Prostate gland (tissue), 2 donors: ENCODE results near the gene LRBA.

Source experiments
- POLR2A ChIP-seq: fragments of 450-650 bp; IDR thresholded peaks from one replicate; pipeline ENCODE4 v1.6.1; 2016; ENCODE audit warnings: antibody characterized with exemption, mild to moderate bottlenecking
- TF ChIP-seq, protein P1 (sequence below), 4 experiments: fragments of 200-600 bp in 2 of 4; fragments of 450-650 bp in 2 of 4; sonication (generic) in 2 of 4; IDR thresholded peaks; 1 replicate in 3 of 4; 2 replicates in 1 of 4; pipeline ENCODE4 v1.5.1; 2016 to 2019; ENCODE audit warnings: antibody characterized with exemption in 4 of 4, mild to moderate bottlenecking in 2 of 4, moderate library complexity in 2 of 4

DNA sequence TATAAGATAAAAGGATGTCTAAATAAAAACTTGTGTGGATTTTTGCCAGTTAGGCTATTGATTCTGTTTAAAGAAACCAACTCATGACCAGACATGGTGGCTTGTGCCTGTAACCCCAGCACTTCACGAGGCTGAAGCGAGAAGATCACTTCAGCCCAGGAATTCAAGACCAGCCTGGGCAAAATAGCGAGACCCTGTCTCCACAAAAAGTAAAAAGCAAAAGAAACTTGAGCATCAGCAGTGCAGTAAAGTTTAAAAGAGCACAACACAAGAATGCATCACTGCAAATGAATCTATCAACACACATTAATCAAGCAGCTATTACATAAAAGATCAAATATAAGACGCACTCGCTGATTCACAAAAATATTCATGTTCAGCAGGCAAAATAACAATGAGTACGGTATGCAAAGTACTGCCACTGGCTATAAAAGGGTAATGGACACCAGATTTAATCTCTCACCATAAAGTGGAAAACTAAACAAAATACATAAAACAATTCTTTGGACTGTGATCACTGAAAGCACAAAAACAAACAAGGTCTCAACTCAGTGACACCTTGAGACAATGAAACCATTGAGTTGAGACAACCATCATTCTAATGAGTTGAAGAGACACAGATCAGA is 41.3 kb downstream of the LRBA start:
- TF ChIP-seq, protein P1, sequence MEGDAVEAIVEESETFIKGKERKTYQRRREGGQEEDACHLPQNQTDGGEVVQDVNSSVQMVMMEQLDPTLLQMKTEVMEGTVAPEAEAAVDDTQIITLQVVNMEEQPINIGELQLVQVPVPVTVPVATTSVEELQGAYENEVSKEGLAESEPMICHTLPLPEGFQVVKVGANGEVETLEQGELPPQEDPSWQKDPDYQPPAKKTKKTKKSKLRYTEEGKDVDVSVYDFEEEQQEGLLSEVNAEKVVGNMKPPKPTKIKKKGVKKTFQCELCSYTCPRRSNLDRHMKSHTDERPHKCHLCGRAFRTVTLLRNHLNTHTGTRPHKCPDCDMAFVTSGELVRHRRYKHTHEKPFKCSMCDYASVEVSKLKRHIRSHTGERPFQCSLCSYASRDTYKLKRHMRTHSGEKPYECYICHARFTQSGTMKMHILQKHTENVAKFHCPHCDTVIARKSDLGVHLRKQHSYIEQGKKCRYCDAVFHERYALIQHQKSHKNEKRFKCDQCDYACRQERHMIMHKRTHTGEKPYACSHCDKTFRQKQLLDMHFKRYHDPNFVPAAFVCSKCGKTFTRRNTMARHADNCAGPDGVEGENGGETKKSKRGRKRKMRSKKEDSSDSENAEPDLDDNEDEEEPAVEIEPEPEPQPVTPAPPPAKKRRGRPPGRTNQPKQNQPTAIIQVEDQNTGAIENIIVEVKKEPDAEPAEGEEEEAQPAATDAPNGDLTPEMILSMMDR (IDR thresholded peaks at IDR 0.05) = no peak
- no peak for TF ChIP-seq POLR2A
